ENCODE results near the gene AKAP7.

AKAP7 gene

GRCh38 chr6:131205481-131206244, 70.4 kb downstream of the AKAP7 start:
- no peak for DNase-seq

GRCh38 chr6:131206463-131207251, 71.4 kb downstream of the AKAP7 start:
- no peak for DNase-seq

GRCh38 chr6:131208787-131209186, 73.5 kb downstream of the AKAP7 start:
- no peak for DNase-seq

- DNase-seq: no peak
Observed at GRCh38 chr6:131210469-131210868, 75.2 kb downstream of the AKAP7 start.

GRCh38 chr6:131212024-131212423, 76.8 kb downstream of the AKAP7 start:
- no peak for DNase-seq

DNA sequence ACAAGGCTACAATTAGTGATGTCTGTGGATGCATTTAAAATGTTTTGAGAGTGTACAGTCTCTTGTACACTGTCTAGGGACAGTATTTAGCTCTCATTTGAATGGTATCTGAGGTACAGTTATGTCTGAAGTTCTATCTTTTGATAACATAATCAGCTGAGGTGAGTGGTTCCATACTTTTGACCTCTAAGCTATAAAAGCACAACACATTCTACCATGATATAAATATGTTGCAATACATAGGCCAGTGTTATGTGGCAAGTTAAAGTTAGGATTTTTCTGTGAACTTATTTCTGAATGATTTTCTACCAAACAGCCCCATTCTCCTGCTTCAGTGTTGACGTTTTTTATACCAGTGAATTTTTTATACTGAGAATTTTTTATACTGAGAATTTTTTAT, 77.6 kb downstream of the AKAP7 start:
- DNase-seq: no peak

- DNase-seq: no peak
Observed at GRCh38 chr6:131213501-131213990, 78.3 kb downstream of the AKAP7 start.

GRCh38 chr6:131215219-131215618, 80.0 kb downstream of the AKAP7 start:
- no peak for DNase-seq

- DNase-seq: no peak
Observed at GRCh38 chr6:131216246-131216645, 81.0 kb downstream of the AKAP7 start.

- no peak for DNase-seq
Observed at GRCh38 chr6:131222773-131223172, 87.5 kb downstream of the AKAP7 start.

DNA sequence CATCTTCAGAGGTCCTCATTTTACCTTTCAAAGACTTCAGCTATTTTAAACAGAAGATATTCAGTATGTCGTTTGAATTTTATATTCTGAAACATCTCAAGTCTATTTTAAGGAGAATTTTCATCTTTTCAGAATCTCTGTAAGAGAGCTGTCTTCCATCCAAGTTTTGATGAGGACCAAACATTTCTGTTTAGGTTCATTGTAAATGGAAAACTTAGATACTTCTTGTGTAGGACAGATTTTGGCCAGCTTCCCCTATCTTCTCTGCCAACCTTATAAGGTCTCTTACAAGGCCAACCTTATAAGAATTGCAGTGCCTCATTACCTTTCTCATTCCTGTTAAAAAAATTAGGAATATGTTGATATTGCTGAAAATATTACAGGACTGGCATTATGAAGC, 88.1 kb downstream of the AKAP7 start:
- no peak for DNase-seq

DNA sequence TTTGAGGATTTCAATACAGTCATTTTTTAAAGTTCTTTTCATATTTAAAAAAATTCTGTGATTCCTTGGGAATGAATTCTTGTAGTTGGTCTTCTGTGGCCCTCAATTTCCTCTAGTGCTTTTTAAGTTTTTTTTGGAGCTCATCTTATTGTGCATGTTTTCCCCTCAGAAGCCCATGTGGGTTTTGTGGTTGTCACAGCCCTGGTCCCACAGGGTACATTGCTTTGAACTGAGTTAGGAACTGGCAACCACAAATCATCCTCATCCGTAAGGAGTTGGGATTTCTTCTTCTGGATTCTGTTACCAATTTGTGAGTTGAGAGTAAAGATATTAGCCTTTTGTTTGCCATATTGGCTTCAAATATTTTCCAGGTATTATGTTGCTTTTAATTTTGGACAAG, 89.9 kb downstream of the AKAP7 start:
- DNase-seq: no peak

GRCh38 chr6:131225959-131226358, 90.7 kb downstream of the AKAP7 start:
- no peak for DNase-seq

DNA sequence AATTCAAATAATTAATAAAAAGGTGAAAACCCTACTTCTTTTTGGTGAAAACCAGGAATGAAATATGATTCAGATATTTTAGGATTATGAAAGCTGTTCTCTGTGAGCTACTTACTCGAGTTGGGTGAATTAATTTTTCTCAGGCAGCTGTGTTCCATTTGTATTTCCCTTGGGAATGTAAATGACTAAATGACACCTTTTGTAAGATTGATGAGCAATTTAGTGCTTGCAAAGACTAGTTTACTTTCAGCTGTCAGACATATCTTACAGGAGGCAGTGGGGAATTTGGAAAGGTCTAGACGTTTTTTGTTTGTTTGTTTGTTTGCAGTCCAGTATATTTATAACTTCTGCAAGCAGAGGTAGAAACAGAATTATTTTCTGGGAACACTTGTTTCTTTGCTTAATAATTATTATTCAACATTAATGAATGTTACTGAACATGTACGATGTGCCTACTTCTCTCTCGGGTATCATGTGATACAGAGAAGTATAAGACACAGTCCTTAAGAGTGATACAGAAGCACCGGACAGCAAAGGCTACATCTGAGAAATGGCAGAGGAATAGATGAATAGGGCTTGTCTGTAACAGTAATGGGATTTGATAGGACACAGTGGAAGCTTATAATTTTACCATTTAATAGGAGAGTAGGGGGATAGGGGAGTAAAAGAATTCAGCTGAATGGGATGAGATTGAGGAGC, 91.3 kb downstream of the AKAP7 start:
- DNase-seq: no peak

DNA sequence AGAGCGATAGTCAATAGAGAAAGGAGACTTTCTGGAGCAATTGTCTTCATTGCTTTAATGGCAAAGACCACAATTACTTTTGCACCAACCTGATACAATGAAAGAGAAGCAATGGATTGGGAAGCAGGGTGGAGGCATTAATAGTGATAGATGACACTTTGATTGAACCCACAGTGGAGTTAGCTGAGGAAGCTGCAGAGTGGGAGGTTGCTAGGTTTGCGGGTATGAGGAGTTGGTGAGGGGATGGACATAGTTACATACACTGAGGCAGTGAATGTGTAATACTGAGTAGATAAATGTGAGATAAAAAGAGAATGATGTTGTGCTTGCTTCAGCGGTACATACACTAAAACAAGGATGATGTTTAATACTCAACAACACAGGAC, 91.9 kb downstream of the AKAP7 start:
- DNase-seq: no peak

DNA sequence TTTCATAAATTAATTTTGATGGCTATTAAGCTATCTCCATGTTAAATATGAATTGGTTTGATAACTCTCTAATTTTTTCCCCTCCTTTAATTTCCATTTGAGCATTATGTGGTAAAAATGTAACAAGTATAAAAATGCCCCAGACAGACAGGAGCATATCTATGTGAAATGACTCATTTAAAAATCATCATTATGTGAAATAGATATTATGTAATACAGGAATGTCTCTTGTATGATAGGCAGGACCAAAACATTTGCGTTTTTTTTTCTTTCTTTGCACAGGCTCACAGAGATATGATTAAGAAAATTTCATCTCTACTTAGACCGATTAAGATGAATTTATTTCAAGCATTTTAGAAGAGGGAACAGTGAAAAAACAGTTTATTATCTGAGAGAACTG, 95.8 kb downstream of the AKAP7 start:
- DNase-seq: no peak

DNA sequence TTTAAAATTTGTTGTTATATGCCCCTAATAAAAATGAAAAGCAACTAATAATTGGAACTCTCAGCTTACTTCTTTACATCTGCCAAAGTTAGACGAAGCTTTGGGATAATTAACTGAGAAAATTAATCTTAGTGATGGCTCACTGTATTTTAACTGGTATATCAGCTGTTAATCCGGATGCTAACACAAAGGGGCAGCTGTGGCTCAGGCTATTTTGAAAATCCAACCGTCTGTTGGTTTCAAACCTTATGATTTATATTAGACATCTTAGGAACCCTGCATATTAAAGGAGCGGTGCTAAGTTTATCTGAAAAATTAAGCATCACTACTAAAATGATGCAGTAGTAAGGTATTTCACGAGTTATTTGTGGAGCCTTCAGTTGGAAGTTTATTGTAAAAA, 96.6 kb downstream of the AKAP7 start:
- no peak for DNase-seq

DNA sequence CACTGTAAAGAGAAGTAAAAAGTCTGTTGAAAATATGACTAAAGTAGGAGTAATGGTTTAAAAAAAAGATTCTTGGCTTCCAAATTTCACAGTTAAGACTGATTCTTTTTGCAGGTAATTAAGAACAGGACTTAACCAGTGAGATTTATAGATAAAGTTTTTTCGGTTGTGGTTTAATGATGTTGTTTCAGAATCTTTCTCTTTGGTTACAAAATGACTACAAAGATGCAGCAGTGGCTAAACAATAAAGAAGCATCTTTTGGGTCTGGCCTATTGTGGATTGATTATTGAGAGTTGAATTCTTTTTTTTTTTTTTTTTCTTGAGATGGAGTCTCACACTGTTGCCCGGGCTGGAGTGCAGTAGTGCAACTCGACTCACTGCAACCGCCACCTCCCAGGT, 109.7 kb downstream of the AKAP7 start:
- DNase-seq: no peak

DNA sequence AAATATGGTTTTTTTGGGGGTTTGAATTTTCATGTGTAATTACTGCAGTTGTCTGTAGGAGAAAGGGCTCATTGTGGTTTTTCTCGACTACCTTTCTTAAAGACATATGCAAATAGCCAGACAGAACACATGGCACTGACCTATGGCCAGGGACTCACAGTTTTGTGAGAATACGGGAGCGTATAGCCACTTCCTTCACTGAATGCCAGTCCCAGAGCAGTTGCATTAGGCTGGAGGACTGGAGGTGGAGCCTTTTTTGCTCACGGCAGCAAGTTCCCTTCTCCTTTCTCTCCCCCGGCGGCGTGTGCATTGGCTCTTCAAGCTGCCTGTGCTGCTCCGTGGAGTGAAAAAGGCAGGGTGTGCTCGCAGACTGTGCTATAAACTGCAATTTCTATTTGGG, 114.9 kb downstream of the AKAP7 start:
- no peak for DNase-seq

DNA sequence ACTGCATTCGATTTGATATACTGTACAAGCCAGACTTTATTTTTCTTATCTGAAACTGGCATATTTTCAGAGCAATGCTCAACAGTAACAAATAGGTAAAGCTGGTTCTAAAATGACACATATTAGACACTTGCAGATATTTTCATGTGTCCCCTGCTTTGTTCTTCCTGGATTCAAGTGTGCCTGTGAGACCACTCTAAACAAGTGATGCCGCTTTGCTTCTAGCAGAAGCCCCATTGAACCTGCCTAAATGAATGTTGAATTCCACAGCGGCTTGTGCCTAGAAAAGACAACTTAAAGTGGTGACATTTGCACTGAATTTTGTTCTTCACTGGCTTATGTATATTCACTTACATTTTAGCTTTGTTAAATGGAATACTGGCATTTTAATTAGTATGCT, 115.7 kb downstream of the AKAP7 start:
- DNase-seq: no peak

GRCh38 chr6:131251590-131252199, 116.4 kb downstream of the AKAP7 start:
- no peak for DNase-seq

DNA sequence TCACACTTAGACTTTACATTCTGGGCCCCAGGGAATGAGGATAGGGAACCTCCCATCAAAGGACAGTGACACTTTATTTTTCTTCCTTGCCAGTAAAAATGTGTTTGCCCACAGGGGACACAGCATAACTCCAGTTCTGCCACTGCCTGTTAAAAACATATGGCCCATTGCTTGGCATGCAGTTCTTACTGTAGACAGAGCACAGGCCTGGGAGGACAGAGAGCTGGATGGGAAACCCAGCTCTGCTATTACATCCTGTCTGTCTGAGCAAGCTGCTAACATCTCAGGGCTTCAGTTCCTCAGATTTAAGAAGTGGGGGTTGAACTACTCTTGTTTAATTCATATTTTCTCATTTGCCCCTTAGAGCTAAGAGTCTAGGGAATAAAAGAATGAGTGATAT, 120.2 kb downstream of the AKAP7 start:
- no peak for DNase-seq

DNA sequence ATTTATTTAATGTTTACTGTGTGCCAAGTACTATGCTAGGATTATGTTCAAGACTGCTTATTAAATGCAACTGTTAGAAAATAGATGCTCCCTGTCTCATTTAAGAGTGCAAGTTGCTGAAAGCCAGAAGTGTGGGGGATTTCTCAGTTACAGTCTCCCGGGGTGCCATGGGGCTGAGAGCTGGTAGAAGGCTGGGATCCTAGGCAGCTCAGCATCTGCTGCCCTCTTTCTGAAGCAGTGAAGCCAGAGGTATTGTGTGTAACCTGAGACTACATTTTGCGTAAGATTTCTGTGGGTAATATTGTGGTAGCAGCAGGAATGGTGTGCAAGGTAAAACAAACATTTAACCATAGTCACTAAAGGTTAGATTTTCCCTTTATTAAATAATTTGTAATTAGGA, 120.6 kb downstream of the AKAP7 start:
- no peak for DNase-seq
